Measurements from ENCODE around the gene MUCL3. TPM values are rescaled to one million over a fixed set of nuclear protein-coding genes. Genes with fewer than 3 reads are reported as not detected.

The MUCL3 gene
- total and polyA plus RNA-seq, 10 of the 15 experiments (the other 5 are each of a cell fraction or from before 2014, with no cell fraction given) = 0.03 to 1.4 (median 0.61) TPM

DNA sequence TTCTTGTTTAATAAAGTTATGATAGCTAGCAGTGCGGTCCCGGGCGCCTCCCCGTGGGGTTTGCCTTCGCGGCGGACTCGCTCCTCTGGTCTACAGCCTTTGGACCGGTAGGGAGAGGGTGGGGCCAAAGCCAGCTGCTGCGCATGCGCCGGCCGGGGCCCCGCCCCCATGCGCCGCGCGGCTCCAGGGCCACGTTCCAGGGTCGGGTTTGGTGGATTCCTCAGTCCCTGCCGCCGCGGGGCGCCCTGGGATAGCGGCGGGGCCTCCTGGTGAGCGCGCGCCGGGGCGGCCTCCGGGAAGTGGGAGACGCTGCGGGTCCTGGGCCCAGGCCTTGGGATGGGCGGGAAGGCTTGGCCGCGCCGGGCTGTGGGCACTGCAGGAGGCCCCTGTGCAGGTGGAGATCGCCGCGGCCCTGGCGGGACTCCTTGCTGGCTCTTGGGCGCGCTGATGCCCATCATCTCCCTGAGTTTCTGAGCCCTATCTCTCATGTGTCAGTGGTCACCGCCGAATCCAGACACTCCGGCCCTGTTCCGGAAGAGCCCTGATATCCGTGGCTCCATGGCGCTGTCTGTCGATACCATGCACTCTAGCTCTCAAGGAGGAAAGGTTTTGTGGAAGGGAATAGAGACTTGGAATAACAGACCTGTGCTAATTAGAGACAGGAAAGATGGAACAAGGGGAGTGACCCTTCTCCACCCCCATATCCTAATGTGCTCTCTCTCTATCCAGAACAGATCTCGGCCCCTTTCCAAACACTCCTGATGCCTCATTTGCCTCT is 26.5 kb upstream of the MUCL3 start, which contains the start of gene VARS2 (continued):
- TF ChIP-seq MTA2 (IDR thresholded peaks at IDR 0.05; ENCODE audit: low read depth) = no peak
- no peak for TF ChIP-seq FOXM1 (IDR thresholded peaks at IDR 0.05; ENCODE audit: low read depth, low read length)
- no peak for TF ChIP-seq IRF4 (IDR thresholded peaks at IDR 0.05; ENCODE audit: low read depth, low read length)
- TF ChIP-seq FOXK2 (IDR thresholded peaks at IDR 0.05) = no peak
- no peak for TF ChIP-seq CBX3 (IDR thresholded peaks at IDR 0.05; ENCODE audit: borderline replicate concordance, low read depth)
- TF ChIP-seq BACH1 (IDR thresholded peaks at IDR 0.05; ENCODE audit: borderline replicate concordance) = peak; percentile 83
- TF ChIP-seq CBFB (IDR thresholded peaks at IDR 0.05; ENCODE audit: low read depth) = no peak
- peak; percentile 59 for TF ChIP-seq RAD21 (IDR thresholded peaks at IDR 0.05; ENCODE audit: insufficient read depth, low read depth, low read length)
- TF ChIP-seq, protein P1, sequence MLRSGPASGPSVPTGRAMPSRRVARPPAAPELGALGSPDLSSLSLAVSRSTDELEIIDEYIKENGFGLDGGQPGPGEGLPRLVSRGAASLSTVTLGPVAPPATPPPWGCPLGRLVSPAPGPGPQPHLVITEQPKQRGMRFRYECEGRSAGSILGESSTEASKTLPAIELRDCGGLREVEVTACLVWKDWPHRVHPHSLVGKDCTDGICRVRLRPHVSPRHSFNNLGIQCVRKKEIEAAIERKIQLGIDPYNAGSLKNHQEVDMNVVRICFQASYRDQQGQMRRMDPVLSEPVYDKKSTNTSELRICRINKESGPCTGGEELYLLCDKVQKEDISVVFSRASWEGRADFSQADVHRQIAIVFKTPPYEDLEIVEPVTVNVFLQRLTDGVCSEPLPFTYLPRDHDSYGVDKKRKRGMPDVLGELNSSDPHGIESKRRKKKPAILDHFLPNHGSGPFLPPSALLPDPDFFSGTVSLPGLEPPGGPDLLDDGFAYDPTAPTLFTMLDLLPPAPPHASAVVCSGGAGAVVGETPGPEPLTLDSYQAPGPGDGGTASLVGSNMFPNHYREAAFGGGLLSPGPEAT (IDR thresholded peaks at IDR 0.05; ENCODE audit: low read depth) = no peak
- TF ChIP-seq NRF1 (conservative IDR thresholded peaks at IDR 0.05; ENCODE audit: low read depth, low read length) = peak; percentile 89
- no peak; the same call in 1 of the 2 replicates for TF ChIP-seq SIN3A (IDR thresholded peaks at IDR 0.05; ENCODE audit: low read depth, low read length)
- no peak for TF ChIP-seq ZNF274 (IDR thresholded peaks at IDR 0.05; ENCODE audit: insufficient read depth, insufficient read length)
- TF ChIP-seq, protein P2, sequence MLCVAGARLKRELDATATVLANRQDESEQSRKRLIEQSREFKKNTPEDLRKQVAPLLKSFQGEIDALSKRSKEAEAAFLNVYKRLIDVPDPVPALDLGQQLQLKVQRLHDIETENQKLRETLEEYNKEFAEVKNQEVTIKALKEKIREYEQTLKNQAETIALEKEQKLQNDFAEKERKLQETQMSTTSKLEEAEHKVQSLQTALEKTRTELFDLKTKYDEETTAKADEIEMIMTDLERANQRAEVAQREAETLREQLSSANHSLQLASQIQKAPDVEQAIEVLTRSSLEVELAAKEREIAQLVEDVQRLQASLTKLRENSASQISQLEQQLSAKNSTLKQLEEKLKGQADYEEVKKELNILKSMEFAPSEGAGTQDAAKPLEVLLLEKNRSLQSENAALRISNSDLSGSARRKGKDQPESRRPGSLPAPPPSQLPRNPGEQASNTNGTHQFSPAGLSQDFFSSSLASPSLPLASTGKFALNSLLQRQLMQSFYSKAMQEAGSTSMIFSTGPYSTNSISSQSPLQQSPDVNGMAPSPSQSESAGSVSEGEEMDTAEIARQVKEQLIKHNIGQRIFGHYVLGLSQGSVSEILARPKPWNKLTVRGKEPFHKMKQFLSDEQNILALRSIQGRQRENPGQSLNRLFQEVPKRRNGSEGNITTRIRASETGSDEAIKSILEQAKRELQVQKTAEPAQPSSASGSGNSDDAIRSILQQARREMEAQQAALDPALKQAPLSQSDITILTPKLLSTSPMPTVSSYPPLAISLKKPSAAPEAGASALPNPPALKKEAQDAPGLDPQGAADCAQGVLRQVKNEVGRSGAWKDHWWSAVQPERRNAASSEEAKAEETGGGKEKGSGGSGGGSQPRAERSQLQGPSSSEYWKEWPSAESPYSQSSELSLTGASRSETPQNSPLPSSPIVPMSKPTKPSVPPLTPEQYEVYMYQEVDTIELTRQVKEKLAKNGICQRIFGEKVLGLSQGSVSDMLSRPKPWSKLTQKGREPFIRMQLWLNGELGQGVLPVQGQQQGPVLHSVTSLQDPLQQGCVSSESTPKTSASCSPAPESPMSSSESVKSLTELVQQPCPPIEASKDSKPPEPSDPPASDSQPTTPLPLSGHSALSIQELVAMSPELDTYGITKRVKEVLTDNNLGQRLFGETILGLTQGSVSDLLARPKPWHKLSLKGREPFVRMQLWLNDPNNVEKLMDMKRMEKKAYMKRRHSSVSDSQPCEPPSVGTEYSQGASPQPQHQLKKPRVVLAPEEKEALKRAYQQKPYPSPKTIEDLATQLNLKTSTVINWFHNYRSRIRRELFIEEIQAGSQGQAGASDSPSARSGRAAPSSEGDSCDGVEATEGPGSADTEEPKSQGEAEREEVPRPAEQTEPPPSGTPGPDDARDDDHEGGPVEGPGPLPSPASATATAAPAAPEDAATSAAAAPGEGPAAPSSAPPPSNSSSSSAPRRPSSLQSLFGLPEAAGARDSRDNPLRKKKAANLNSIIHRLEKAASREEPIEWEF (IDR thresholded peaks at IDR 0.05; ENCODE audit: insufficient replicate concordance, low read depth, low read length) = no peak
- TF ChIP-seq SUZ12 (IDR thresholded peaks at IDR 0.05; ENCODE audit: unreplicated experiment) = no peak
- TF ChIP-seq RFX5 (IDR thresholded peaks at IDR 0.05; ENCODE audit: low read depth, low read length) = no peak
- TF ChIP-seq JUND (IDR thresholded peaks at IDR 0.05; ENCODE audit: low read depth, low read length) = no peak
- TF ChIP-seq SP1 (IDR thresholded peaks at IDR 0.05; ENCODE audit: low read depth, low read length) = peak; percentile 33
- 0 out of 2 replicates have a peak, but pooled peaks have one; percentile 25 for TF ChIP-seq SMAD5 (IDR thresholded peaks at IDR 0.05; ENCODE audit: low read depth)
- TF ChIP-seq MXI1 (IDR thresholded peaks at IDR 0.05; ENCODE audit: low read depth, low read length) = peak; percentile 70; the same call in 1 of the 2 replicates
- no peak for TF ChIP-seq RAD51 (IDR thresholded peaks at IDR 0.05)
- no peak for TF ChIP-seq CBX5 (IDR thresholded peaks at IDR 0.05; ENCODE audit: low read depth)
